IPS DF 4.7 (cell line): ENCODE measurements around the gene TAS2R30.

Experiments used
- DNase-seq: peaks from one replicate; pipeline ENCODE4 v3.0.0-alpha.2; 2013; ENCODE audit warnings: low spot score; ENCODE audit errors: extremely low read depth

Gene TAS2R30, protein sequence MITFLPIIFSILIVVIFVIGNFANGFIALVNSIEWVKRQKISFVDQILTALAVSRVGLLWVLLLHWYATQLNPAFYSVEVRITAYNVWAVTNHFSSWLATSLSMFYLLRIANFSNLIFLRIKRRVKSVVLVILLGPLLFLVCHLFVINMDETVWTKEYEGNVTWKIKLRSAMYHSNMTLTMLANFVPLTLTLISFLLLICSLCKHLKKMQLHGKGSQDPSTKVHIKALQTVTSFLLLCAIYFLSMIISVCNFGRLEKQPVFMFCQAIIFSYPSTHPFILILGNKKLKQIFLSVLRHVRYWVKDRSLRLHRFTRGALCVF

DNA sequence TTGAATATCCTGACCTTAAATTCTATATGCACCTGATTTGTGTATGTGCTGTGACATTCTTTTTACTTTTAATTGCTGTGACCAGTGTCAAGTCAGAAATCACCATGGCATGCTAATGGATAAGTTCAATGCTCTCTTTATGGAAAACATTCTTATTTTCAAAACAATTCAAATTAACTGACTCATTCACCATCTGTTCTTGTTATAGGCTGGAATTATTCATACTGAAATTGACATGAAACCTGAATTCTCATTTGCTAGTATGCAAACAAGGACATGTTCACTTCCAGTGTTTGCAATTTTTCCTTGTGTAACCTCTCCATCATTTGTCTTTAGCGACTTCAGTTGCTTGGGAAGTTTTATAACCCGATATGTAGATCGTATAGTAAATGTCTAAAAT, at the start of gene TAS2R30:
TSS of gene TAS2R30 (minus strand) at position 340 of the 400 bp plus-strand sequence. CDS start 400 bp downstream, outside the sequence.
- no peak for DNase-seq

DNA sequence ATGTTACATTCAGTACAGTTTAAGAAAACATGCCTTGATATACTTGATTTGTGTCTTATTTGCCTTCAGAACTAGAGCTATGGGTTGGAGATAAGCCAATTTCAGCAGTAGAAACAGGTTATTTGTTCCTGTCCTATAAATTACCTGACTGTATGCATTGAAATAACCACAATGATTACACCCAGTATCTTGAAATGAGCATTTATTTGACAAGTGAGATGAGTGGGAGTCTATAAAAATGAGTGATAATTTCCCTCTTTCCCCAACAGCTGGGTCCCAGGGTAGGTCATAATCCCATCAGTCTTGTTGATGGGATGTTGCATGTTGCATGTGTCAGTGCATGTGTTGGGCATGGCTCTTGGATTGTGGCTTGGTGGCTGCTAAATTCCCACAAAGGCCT, 48.6 kb upstream of the TAS2R30 start:
- no peak for DNase-seq

DNA sequence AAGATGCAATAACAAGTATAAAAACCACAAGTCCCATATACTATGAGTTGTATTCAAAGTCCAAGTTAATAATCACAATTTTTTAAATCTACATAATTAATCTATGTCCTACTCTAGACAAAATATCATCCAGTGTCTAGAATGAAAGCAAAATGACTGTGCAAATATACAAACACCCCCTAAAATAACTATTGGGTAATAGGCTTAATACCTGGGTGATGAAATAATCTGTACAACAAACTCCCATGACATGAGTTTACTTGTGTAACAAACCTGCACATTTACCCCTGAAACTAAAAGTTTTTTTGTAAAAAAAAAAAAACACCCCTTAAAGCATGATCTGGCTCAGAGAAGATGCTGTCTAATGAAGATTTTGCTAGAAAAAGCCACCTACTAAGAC, 48.1 kb upstream of the TAS2R30 start:
- DNase-seq: no peak

DNA sequence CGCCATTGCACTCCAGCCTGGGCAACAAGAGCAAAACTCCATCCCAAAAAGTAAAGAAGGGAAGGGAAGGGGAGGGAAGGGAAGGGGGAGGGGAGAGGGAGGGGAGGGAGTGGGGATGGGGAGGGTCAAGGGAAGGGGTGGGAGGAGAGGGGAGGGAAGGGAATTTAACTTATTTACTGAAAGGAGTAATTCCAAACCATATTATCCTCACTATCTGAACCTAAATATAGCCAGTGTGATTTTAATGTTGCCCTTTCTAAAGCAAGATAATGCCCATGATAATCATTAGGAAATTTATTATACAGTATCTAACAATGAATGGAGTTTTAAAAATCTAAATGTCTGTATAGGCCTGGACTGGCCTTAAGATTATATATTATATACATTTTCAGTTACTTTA, 43.8 kb upstream of the TAS2R30 start:
- DNase-seq: no peak

DNA sequence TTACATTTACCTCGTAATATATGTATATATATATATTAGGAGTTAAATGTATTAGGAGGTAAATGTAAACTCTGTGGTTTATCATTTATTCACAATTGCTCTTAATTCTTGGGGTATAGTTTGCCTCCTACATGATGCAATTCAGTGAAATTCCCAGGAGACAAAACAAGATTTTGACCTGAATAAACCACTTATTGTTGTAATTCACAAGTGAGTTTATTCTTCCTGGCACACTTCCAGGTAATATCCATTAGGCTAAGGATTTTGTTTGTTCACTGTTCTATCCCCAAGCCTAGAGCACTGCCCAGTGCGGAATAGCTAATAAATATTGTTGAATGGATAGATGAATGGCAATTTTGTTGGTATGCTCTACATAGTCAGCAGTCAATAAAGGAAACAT, 39.6 kb upstream of the TAS2R30 start:
- no peak for DNase-seq

DNA sequence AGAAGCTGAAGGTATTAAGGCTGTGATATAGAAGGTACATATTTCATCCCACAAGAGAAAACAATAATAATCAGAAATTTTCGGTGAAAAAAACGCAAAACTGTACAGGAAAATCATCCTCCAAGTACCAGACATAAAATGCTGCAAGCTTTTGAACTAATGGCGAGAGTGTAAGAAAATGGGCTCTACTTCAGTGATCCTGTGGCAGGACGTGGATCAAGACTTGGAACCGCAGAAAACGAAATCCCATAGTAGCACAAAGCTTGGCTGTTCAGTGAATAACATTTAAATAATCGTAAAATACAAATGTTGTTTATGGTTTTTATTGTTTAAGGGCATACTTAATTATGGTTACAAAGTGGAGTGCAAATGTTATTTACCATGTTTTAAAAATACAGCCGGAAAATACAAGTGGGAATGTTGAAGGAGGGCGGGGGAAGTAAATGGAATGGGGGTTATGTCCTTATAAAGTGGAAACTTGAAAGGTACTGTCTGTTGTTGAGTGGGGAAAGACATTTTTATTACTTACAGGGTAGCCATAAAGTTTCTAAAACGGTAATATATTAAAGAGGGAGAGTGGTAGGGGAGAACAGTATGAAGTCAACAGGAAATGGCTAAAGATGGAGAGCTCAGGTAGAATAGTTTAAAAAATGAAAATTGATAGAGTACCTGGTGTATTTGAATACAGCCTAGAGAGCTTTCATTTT, 37.7 kb upstream of the TAS2R30 start:
- DNase-seq: no peak

DNA sequence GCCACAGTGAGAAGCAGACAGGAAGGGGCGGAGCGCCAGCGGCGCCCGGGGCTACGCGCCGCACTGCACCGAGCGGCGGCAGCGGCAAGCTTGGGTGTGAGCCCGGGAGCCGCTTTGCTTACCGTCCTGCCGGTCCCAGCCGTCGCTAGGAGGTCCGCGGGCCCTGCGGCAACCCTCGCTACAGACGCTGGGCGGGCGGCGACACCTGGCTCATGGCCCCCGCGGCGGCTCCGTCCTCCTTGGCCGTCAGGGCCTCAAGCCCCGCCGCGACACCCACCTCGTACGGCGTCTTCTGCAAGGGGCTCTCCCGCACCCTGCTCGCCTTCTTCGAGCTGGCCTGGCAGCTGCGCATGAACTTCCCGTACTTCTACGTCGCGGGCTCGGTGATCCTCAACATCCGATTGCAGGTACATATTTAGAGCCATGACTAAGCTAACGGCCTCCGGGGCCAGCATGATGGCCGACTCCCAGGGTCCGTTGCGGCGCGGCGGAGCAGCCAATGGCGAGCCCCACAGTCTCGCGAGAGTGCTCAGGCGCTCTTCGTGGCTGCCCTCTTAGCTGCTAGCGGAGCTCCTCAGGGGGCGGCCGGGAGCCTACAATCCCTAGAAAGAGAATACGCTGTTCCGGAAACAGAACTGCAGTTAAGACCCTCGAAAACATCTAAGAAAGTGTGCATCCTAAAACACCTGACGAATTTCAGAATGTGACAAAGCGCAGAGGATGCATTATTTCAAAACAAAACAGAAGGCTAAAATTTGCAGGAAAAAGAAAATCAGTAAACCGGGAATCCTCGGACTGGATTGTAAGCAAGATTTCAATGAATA, 36.9 kb upstream of the TAS2R30 start, which contains the start of gene SMIM10L1:
TSS of gene SMIM10L1 (plus strand) at position 50 of the 824 bp plus-strand sequence. CDS start at position 213, 163 bp downstream.
- DNase-seq: peak; percentile 53

DNA sequence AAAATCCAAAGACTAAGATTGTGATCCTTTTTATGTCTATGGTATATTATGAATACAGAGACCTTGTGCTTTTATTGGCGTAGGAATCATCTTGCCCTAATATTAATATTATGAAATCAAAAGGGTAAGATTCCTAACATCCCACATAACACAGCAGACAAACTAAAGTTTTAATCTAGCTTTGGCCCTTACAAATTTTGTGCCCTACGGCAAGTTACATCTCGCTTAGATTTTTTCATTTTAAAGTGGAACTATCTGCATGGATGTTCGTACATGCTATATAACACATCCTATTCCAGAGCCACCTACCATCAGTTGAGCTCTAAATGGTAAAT, 36.3 kb upstream of the TAS2R30 start:
- DNase-seq: no peak

DNA sequence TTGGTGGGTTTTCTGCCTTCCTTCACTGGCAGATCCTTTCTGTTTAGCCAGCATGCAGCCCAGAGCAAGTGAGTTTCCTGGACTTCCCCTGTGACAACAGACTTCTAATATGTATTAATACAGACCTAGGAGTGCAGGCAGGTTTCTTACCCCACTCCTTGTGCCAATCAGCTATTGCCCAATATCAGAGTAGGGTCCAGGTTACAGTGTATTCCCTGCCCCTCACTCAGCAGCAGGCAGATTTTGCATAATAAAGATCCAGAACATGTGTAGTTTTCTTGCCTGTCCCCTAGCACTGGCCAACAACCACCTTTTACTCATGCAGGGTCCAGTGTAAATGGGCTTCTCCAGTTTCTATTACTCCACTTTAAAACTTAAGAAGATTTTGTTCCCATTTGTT, 31.9 kb upstream of the TAS2R30 start:
- DNase-seq: no peak

DNA sequence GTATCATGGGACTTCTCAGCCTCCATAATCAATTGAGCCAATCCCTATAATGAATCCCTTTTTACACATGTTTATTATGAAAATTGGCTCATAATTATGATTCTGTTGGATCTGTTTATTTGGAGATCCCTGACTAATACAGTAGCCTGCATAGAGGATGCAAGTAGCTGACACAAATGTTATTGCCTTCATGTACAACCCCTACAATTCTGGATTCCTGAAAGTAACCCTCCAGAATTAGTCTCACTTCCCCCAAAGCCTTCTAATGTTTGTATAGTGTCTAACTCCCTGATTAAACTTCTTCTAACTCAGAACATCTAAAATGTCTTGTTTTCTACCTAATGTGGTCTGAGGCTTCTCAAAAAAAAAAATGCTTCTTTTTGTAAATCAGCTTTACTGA, 29.9 kb upstream of the TAS2R30 start:
- no peak for DNase-seq

DNA sequence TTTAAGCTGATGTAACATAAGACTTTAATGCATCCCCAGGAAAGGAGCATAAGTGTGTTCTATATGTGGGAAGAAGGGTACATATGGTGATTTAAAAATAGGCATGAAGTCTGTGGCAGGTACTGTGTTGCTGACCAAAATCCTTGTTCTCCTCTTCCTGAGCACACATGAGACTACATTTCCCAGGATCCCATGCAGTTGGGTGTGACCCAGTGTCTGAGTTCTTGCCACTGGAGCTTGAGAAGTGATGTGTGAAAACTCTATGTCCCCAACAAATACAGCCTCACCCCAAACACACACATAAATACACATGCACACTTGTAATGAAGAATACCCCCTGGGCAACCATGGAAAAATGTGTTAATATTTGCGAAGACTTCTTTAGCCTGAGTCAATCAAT, 28.1 kb upstream of the TAS2R30 start:
- no peak for DNase-seq

DNA sequence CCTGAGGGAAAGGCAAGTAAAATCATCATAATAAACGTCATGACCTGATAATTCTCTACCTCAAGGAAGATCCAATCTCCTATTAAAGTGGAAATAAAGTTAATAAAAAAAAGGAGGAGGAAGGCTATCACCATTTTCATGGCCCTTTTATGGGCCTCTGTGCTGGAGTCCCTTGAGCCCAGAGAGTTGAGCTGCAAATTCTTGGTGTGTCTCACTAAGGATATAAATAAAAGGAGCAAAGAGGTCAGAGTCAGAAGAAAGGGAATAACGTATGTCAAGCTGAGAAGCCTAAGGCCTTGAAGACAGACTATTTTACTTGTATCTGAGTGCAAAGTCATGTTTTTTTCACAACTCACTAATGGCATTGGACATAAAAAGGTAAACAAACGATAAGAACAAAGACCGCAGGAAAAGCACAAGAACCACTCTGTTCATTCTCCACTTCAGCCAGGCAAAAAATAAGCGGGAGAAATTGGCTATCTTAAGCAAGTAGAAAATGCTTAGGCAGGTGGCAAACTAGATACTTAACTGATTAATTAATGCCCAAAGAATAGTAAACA, 24.5 kb upstream of the TAS2R30 start:
- no peak for DNase-seq

DNA sequence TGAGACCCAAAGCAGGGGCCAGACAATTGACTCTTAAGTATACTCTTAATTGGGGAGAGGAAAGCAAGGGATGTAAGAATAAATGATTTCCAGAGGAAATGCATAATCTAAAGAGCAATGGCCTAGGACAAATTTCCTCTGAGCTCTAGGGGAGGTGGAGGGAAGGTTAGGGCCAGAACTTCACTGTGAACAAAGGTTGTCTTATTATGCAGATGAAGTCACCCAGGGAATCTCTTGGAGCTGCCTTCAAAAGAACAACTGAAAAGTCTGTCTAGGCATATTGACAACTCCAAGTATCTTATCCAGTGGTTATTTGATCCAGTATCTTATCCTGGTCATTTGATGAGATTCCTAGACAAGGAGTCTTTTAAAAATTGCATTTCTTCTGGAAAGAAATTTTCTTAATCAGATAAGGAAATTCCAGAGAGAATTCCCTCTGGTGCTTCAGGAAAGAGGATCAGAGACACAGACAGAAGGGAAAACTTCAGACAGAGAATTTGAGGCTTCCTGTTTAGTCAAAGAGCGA, 20.0 kb upstream of the TAS2R30 start:
- no peak for DNase-seq

DNA sequence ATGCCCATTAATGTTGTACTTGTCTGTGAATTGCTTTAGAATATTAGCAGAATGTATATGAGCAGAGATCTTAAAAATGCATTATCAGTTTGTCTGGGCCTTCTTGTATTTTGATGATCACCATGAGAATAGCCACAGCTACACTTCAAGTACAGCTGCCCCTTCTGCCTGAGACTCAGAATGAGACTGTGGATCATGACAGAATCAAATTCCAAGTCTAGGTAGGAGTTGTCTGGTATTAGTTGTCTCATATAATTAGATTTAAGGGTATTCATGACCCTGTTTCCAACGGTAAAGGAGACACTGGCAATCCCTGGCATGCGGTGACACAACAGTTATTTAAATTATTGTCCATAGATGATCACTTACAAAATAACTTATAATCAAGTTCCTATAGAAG, 18.3 kb upstream of the TAS2R30 start:
- DNase-seq: no peak

DNA sequence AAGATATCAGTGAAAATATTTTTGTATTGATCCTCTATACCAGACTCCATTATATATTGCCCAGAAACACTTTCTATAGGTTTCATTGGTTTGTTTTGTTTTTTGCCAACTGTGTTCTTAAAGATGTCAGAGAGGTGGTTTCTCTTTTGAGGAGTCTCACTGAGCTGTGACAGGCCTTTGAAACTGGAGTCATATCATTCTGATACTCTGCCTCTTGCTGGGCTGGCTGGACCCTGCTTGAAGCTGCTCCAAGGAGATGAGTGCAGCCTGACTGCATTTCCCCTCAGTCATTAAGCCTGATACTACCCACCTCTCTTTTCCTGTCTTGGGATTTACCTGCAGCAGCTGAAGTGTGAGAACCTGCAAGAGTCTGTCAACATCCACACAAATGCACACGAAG, 16.4 kb upstream of the TAS2R30 start:
- no peak for DNase-seq

DNA sequence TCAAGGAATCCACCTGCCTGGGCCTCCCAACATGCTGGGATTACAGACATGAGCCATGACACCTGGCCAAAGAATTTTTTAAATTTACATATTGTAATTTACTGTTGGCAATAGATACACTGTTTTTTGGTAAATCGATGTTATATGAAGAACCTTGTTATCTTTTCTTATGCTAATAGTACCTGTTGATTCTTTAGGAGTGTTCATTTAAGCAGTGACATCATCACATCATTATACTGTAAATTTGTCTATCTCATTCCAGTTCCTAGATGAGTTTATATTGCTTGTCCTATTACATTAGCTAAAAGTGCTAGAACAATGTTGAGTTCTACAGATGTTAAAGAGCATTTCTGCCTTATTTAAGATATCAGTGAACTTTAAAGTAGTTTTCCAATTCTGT, 13.0 kb upstream of the TAS2R30 start:
- no peak for DNase-seq

DNA sequence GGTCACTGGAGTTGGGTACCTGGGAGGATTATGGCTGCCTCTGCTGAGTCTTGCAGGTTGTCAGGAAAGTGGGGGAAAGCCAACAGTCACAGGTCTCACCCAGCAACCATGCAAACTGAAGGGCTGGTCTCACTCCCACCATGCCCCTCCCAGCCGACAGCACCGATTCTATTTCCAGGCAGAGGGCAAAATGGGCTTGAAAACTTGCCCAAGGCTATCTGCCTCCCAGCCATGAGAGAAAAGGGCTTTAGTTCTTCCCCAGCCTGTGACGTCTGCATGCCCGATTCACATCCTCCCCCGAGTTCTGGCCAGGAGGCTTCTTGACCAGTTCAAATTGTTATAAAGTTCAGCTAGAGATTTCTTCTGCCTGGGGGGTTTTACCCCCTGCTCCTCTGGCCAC, 9.9 kb upstream of the TAS2R30 start:
- no peak for DNase-seq

DNA sequence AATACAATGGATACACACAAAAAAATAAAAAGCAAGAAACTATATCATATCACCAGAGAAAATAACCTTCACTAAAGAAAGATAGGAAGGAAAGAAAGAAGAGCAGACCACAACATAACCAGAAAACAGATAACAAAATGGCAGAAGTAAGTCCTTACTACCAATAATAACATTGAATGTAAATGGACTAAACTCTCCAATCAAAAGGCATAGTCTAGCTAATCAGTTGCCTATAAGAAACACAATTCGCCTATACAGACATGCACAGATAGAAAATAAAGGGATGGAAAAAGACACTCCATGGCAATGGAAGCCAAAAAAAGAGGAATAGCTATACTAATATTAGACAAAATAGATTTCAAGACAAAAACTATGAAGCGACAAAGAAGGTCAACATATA, 8.9 kb upstream of the TAS2R30 start:
- DNase-seq: no peak

DNA sequence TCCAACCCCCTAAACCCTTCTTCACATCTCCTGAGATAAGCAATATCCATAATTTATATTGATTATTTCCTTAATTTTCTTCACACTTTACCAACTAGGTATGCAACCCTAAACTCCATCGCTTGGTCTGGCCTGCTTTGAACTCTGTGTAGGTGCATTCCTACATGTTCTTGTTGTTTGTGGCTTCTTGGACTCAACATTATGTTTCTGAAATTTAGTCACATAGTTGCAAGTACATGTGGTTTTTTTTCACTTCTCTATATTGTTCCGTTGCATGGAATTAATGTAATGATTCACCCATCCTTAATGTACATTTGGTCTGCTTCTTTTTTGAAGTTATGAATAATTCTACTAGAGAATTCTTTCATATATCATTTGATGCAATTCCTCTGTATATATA, 1.6 kb upstream of the TAS2R30 start:
- no peak for DNase-seq

DNA sequence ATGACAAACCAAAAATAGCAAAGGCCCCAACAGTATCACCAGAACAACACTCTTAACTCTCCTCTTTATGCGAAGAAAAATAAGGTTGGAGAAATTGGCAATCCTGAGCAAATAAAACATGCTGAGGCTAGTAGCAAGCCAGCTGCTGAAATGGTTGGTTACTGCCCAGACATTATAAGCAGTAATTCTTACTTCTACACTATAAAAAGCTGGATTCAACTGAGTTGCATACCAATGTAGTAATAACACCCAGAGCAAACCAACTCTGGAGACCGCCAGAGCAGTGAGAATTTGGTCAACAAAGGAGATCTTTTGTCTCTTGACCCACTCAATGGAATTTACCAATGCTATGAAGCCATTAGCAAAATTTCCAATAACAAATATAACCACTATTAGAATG, 628 bp downstream of the TAS2R30 start:
- DNase-seq: no peak

DNA sequence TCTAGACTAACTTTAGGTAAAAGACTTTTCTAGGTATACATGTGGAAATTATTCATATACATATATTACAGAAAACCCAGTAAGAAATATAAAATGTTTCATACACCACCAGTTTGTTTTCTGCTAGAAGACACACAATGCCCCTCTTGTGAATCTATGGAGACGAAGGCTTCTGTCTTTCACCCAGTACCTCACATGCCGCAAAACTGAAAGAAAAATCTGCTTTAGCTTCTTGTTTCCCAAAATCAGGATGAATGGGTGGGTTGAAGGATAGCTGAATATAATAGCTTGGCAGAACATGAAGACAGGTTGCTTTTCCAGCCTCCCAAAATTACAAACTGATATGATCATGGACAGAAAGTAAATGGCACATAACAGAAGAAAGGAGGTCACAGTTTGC, 1.3 kb downstream of the TAS2R30 start:
- DNase-seq: no peak

DNA sequence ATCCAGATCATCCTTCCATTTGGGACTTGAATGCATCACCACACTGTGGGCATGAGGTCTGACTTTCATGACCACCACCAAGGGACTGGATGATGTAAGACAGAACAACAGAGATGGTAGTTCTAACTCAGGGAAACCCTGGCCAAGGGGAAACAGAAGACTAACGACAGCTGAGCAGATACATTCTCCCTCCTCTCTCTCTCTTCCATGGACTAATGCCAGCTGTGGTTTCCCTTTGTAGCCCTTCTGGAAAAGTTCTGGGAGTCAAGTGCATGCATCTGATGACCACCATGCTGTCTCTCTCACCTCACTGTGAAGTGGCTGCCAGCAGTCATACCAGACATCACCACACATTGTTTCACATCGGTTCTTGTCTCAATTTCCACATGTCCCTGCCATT, 3.4 kb downstream of the TAS2R30 start:
- DNase-seq: no peak
